ENCODE measurements around the gene THBS2. TPM values are rescaled to one million over a fixed set of nuclear protein-coding genes. Genes with fewer than 3 reads are reported as not detected.
"Not testable (repeated sequence)": the region's sequence is repeated elsewhere in the genome, so short reads cannot be mapped to it uniquely, and the experiment has no call there.

THBS2 gene
- total RNA-seq, 3 donors from 2014 or later (not counting 1 experiment from before 2014, with no cell fraction given), result not detected

DNA sequence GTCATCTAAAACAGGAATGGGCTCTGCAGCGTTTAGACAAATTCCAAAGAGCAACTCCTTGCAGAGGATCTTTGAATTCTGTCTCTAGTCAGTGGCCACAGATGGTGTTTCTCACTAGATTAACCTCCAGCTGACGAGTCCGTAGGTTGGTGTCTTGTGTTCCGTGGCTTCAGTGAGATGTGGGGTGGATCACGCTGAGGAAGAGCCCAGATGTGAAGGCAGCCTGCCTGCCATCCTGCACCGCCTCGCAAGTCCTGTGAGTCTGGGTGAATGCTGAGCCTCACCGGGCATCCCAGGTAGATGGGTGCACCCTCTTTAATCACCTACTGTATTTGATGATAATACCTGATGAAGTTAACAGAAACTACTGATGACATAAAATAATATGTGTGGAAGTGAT, 70.4 kb downstream of the THBS2 start:
- intact Hi-C loops (cut with micrococcal nuclease), result no loop called here
- ATAC-seq (no peak), DNase-seq (no peak)
- Mint-ChIP-seq H3K27ac (no peak overlapping the region), H3K36me3 (no peaks in the 10 kb centered on the region), H3K4me1 (no peaks in the 10 kb centered on the region), H3K9me3 (no peaks in the 10 kb centered on the region), H3K27me3 (ENCODE audit: low read depth in 2 of 2) (peaks cover 3 to 8% of the 10 kb centered on the region in 2 donors), H3K4me3 (no peak overlapping the region)
- Histone ChIP-seq H3K27ac (ENCODE audit: low read length) (no peak overlapping the region), H3K4me1 (ENCODE audit: control insufficient read depth, insufficient read depth, low read length) (no peaks in the 10 kb centered on the region), H3K9me3 (ENCODE audit: control insufficient read depth, insufficient read depth, low read length) (no peaks in the 10 kb centered on the region), H3K27me3 (ENCODE audit: control insufficient read depth, insufficient read depth, low read length) (no peaks in the 10 kb centered on the region), H3K4me3 (ENCODE audit: low read length) (no peak overlapping the region), H3K36me3 (ENCODE audit: control insufficient read depth, insufficient read depth, low read length) (no peaks in the 10 kb centered on the region)
- TF ChIP-seq, protein P1, sequence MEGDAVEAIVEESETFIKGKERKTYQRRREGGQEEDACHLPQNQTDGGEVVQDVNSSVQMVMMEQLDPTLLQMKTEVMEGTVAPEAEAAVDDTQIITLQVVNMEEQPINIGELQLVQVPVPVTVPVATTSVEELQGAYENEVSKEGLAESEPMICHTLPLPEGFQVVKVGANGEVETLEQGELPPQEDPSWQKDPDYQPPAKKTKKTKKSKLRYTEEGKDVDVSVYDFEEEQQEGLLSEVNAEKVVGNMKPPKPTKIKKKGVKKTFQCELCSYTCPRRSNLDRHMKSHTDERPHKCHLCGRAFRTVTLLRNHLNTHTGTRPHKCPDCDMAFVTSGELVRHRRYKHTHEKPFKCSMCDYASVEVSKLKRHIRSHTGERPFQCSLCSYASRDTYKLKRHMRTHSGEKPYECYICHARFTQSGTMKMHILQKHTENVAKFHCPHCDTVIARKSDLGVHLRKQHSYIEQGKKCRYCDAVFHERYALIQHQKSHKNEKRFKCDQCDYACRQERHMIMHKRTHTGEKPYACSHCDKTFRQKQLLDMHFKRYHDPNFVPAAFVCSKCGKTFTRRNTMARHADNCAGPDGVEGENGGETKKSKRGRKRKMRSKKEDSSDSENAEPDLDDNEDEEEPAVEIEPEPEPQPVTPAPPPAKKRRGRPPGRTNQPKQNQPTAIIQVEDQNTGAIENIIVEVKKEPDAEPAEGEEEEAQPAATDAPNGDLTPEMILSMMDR (IDR thresholded peaks at IDR 0.05), result no peak
- 94% methylated on average over 8 of the region's 8 CpGs for WGBS (ENCODE audit: insufficient coverage)

DNA sequence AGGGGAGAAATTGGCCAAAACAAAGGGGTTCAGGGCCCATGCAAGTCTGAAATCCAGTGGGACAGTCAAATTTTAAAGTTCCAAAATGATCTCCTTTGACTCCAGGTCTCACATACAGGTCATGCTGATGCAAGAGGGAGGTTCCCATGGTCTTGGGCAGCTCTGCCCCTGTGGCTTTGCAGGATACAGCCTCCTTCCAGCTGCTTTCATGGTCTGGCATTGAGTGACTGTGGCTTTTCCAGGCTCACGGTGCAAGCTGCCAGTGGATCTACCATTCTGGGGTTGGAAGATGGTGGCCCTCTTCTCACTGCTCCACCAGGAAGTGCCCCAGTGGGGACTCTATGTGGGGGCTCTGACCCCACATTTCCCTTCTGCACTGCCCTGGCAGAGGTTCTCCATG, 73.8 kb downstream of the THBS2 start:
- H3K9me3 Mint-ChIP-seq; DNase-seq; ATAC-seq; H3K36me3 ChIP-seq (ENCODE audit: control insufficient read depth, insufficient read depth, low read length); H3K4me1 ChIP-seq (ENCODE audit: control insufficient read depth, insufficient read depth, low read length); H3K27me3 ChIP-seq (ENCODE audit: control insufficient read depth, insufficient read depth, low read length); H3K27ac ChIP-seq (ENCODE audit: low read length); intact Hi-C loops (cut with micrococcal nuclease); H3K4me3 Mint-ChIP-seq; H3K36me3 Mint-ChIP-seq; H3K27ac Mint-ChIP-seq; H3K27me3 Mint-ChIP-seq (ENCODE audit: low read depth in 2 of 2); H3K4me1 Mint-ChIP-seq; H3K4me3 ChIP-seq (ENCODE audit: low read length); H3K9me3 ChIP-seq (ENCODE audit: control insufficient read depth, insufficient read depth, low read length): not testable (repeated sequence)
- WGBS (ENCODE audit: insufficient coverage), result 100% methylated on average over 1 of the region's 1 CpG

DNA sequence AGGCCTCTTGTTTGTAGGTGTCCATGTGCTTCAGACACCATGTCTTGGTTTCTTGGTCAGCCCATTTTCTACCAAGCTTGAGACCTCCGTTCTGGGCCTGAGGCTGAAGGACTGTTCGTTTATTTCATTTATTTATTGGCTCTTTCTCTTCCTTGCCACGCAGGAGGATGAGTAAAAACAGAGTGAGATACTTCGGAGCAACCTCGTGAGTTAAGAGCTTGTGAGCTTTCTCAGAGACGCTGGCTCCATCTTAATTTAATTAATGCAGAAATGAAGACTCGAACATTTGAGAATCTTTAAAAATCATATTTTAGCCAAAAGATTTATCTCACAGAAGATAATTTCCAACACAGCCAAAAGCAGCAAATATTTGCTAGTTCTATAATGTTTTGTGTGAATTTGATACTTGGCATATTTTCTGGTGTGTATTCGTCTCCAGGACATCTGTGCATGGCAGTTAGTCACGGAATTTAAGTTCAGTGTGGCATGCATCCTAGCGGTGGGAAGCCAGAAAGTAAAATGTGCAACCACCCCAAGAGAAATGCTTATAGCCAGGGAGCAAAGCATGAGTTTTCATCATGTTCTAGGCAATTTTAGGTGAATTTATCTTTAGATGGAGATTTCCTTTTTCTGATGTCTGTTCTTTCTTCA, 76.0 kb downstream of the THBS2 start:
- no peak for ATAC-seq
- H3K27ac Mint-ChIP-seq, result no peak overlapping the region
- H3K36me3 Mint-ChIP-seq, result no peaks in the 10 kb centered on the region

DNA sequence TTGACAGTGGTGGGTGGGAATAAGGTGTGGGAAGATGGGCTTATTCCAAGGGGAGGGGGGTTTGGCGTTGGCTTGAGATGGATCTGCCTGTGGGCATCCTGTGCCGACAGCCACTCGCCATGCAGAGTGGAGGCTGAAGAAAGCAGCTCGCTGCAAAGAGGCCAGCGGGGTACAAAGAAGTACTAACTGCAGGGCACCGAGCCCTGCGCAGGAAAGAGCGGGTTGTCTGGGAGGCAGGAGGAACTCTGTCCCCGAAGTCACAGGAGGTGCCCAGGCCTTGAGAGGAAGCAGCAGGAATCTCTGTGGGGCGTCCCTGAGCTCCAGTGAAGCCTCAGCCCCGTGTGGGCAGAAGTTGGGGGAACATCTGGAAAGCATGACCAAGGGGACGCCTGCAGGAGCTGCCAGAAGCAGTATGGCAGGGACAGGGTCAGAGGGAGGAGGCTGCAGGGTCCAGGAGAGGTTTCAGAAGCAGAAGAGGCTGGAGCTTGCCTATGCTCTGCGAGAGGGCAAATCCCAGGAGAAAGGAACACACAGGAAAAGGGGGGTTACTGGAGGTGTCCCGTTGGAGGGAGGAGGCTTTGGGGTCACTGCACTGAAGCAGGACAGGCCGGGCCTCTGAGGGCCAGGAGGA, 77.2 kb downstream of the THBS2 start:
- H3K27me3 ChIP-seq (ENCODE audit: control insufficient read depth, insufficient read depth, low read length), result no peaks in the 10 kb centered on the region
- ATAC-seq, result no peak

More for the DNA sequence above, 76.0 kb downstream of the THBS2 start:
- Histone ChIP-seq H3K27me3 (ENCODE audit: control insufficient read depth, insufficient read depth, low read length) (no peaks in the 10 kb centered on the region), H3K4me3 (ENCODE audit: low read length) (no peak overlapping the region), H3K9me3 (ENCODE audit: control insufficient read depth, insufficient read depth, low read length) (no peaks in the 10 kb centered on the region), H3K4me1 (ENCODE audit: control insufficient read depth, insufficient read depth, low read length) (no peaks in the 10 kb centered on the region), H3K36me3 (ENCODE audit: control insufficient read depth, insufficient read depth, low read length) (no peaks in the 10 kb centered on the region), H3K27ac (ENCODE audit: low read length) (no peak overlapping the region)
- no peak for DNase-seq
- peaks cover 7 to 8% of the 10 kb centered on the region in 2 donors for H3K27me3 Mint-ChIP-seq (ENCODE audit: low read depth in 2 of 2)
- no peaks in the 10 kb centered on the region for H3K9me3 Mint-ChIP-seq
- no peak overlapping the region for H3K4me3 Mint-ChIP-seq
- 73% methylated on average over 9 of the region's 10 CpGs for WGBS (ENCODE audit: insufficient coverage)
- TF ChIP-seq, protein P1 (IDR thresholded peaks at IDR 0.05), result no peak
- intact Hi-C loops (cut with micrococcal nuclease), result no loop called here
- H3K4me1 Mint-ChIP-seq, result no peaks in the 10 kb centered on the region

More for the DNA sequence above, 77.2 kb downstream of the THBS2 start:
- TF ChIP-seq, protein P1 (IDR thresholded peaks at IDR 0.05), result no peak
- peaks cover 4 to 8% of the 10 kb centered on the region in 2 donors for H3K27me3 Mint-ChIP-seq (ENCODE audit: low read depth in 2 of 2)
- no peaks in the 10 kb centered on the region for H3K4me1 Mint-ChIP-seq
- no peak overlapping the region for H3K27ac Mint-ChIP-seq
- intact Hi-C loops (cut with micrococcal nuclease), result no loop called here
- Histone ChIP-seq H3K4me3 (ENCODE audit: low read length) (no peak overlapping the region), H3K9me3 (ENCODE audit: control insufficient read depth, insufficient read depth, low read length) (no peaks in the 10 kb centered on the region), H3K4me1 (ENCODE audit: control insufficient read depth, insufficient read depth, low read length) (no peaks in the 10 kb centered on the region), H3K27ac (ENCODE audit: low read length) (no peak overlapping the region), H3K36me3 (ENCODE audit: control insufficient read depth, insufficient read depth, low read length) (no peaks in the 10 kb centered on the region)
- H3K36me3 Mint-ChIP-seq, result no peaks in the 10 kb centered on the region
- H3K4me3 Mint-ChIP-seq, result no peak overlapping the region
- WGBS (ENCODE audit: insufficient coverage), result 84% methylated on average over 15 of the region's 15 CpGs
- no peaks in the 10 kb centered on the region for H3K9me3 Mint-ChIP-seq
- DNase-seq, result no peak

Measured in natural killer cell (primary cell).